ENCODE measurements around the gene STK39.

STK39 gene

GRCh38 chr2:168190590-168191336 lies 56.6 kb downstream of the STK39 start:
- Histone ChIP-seq H2BK12ac (ENCODE audit: low read length) (no peak overlapping the region), H3K79me2 (ENCODE audit: control insufficient read depth, insufficient read depth, low read length, poor library complexity) (no peaks in the 10 kb centered on the region), H3K23ac (ENCODE audit: low read length) (no peak overlapping the region), H3K4me3 (ENCODE audit: low read depth, low read length) (no peak overlapping the region), H3K36me3 (ENCODE audit: control insufficient read depth in 1 of 2, insufficient read depth in 2 of 2, low read length in 2 of 2) (no peaks in the 10 kb centered on the region), H3K4me2 (ENCODE audit: low read length) (no peak overlapping the region), H3K27ac (ENCODE audit: low read depth, low read length) (no peak overlapping the region), H2AK5ac (ENCODE audit: low read length) (no peak overlapping the region), H3K4ac (ENCODE audit: low read depth, low read length) (no peak overlapping the region), H3K9ac (ENCODE audit: low read length) (no peak overlapping the region), H2BK5ac (ENCODE audit: low read depth, low read length, poor library complexity) (no peak overlapping the region), H4K8ac (ENCODE audit: low read depth, low read length) (no peak overlapping the region), H4K91ac (ENCODE audit: low read depth, low read length) (no peak overlapping the region), H3K4me1 (ENCODE audit: control insufficient read depth in 1 of 2, insufficient read depth in 2 of 2, low read length in 2 of 2) (peaks cover 0 to 3% of the 10 kb centered on the region in 2 experiments), H3K9me3 (ENCODE audit: insufficient read depth, low read depth, low read length) (no peaks in the 10 kb centered on the region), H2BK120ac (ENCODE audit: insufficient read depth, low read length, poor library complexity) (no peak overlapping the region), H3K18ac (ENCODE audit: low read length) (no peak overlapping the region), H3K14ac (ENCODE audit: low read length) (no peak overlapping the region), H3K27me3 (ENCODE audit: insufficient read depth, low read length) (no peaks in the 10 kb centered on the region), H2AFZ (ENCODE audit: insufficient read depth, low read length, poor library complexity) (no peak overlapping the region), H4K12ac (ENCODE audit: low read depth, low read length) (no peak overlapping the region), H3K79me1 (ENCODE audit: low read length) (no peaks in the 10 kb centered on the region)
- whole genome bisulfite sequencing (ENCODE audit: extremely low coverage, insufficient coverage, insufficient read length), result no CpG with 5 or more reads among the region's 7 CpGs
- no peak for DNase-seq

DNA sequence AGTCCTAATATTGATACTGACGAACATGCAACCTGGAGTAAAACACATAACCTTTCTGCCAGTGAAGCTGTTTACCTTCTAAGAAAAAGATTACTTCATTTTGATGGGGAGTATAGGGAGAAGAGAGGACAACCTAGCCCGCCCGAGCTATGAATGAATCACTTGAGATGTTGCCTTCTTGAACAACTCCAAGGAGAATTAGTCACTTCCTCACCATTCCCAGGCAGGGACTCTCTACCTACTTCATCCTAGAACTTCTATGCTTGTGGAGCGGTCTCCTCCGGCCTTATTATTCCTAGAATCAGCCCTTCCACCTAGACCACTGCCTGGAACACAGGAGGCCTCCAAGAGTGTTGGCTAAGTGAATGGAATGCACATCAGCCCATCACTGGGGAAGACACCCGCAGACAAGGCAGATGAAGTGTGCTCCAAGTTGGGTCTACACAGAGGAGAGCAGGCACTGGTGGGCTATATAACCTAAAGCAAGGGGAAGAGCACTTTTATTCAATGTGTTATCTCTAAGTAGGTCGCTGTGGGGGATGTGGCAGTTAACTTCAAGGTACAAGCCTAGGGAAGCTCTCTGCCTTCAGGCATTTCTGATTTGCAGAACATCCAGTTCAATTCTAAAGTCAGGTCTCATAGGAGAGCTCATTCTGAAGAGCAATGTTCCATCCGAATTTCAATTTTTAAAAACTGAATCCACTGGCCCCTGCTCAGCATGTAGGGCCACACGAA lies 57.4 kb downstream of the STK39 start:
- Histone ChIP-seq H3K9ac (ENCODE audit: low read length) (no peak overlapping the region), H3K4ac (ENCODE audit: low read depth, low read length) (no peak overlapping the region), H3K79me1 (ENCODE audit: low read length) (no peaks in the 10 kb centered on the region), H3K36me3 (ENCODE audit: control insufficient read depth in 1 of 2, insufficient read depth in 2 of 2, low read length in 2 of 2) (no peaks in the 10 kb centered on the region), H3K9me3 (ENCODE audit: insufficient read depth, low read depth, low read length) (no peaks in the 10 kb centered on the region), H3K27ac (ENCODE audit: low read depth, low read length) (no peak overlapping the region), H2BK12ac (ENCODE audit: low read length) (no peak overlapping the region), H4K12ac (ENCODE audit: low read depth, low read length) (no peak overlapping the region), H3K4me3 (ENCODE audit: low read depth, low read length) (no peak overlapping the region), H3K18ac (ENCODE audit: low read length) (no peak overlapping the region), H3K14ac (ENCODE audit: low read length) (no peak overlapping the region), H2AFZ (ENCODE audit: insufficient read depth, low read length, poor library complexity) (no peak overlapping the region), H4K91ac (ENCODE audit: low read depth, low read length) (no peak overlapping the region), H2BK5ac (ENCODE audit: low read depth, low read length, poor library complexity) (no peak overlapping the region), H3K4me2 (ENCODE audit: low read length) (no peak overlapping the region), H2AK5ac (ENCODE audit: low read length) (no peak overlapping the region), H4K8ac (ENCODE audit: low read depth, low read length) (no peak overlapping the region), H3K23ac (ENCODE audit: low read length) (no peak overlapping the region), H3K79me2 (ENCODE audit: control insufficient read depth, insufficient read depth, low read length, poor library complexity) (no peaks in the 10 kb centered on the region), H3K27me3 (ENCODE audit: insufficient read depth, low read length) (no peaks in the 10 kb centered on the region), H2BK120ac (ENCODE audit: insufficient read depth, low read length, poor library complexity) (no peak overlapping the region), H3K4me1 (ENCODE audit: control insufficient read depth in 1 of 2, insufficient read depth in 2 of 2, low read length in 2 of 2) (peaks cover 0 to 3% of the 10 kb centered on the region in 2 experiments)
- WGBS (ENCODE audit: extremely low coverage, insufficient coverage, insufficient read length), result no CpG with 5 or more reads among the region's 9 CpGs
- DNase-seq, result no peak

DNA sequence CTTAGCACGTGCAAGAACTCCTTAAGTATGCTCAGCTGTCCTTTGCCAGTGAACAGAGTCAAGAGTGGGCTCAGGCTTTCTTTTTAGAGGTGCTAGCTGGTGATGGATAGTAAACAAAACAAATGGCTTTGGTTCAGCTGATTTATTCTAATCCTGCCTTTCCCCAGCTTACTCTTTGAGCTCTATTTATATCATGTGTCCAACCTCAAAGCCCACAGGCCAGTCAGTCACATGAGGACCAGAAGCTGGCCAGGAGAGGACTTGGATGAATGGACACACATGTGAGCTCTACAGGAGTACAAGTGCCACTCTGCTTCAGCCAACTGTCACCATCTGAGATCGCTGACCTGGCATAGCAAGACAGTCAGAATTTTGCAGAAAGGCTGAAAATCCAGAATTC lies 59.4 kb downstream of the STK39 start:
- H3K4ac ChIP-seq (ENCODE audit: low read depth, low read length), result no peak overlapping the region
- no peak overlapping the region for H3K18ac ChIP-seq (ENCODE audit: low read length)
- no CpG with 5 or more reads among the region's 2 CpGs for WGBS (ENCODE audit: extremely low coverage, insufficient coverage, insufficient read length)
- H3K4me2 ChIP-seq (ENCODE audit: low read length), result no peak overlapping the region
- no peak for DNase-seq
- no peaks in the 10 kb centered on the region for H3K36me3 ChIP-seq (ENCODE audit: control insufficient read depth in 1 of 2, insufficient read depth in 2 of 2, low read length in 2 of 2)
- H4K12ac ChIP-seq (ENCODE audit: low read depth, low read length), result no peak overlapping the region
- no peaks in the 10 kb centered on the region for H3K27me3 ChIP-seq (ENCODE audit: insufficient read depth, low read length)
- H3K79me1 ChIP-seq (ENCODE audit: low read length), result no peaks in the 10 kb centered on the region
- H2BK5ac ChIP-seq (ENCODE audit: low read depth, low read length, poor library complexity), result no peak overlapping the region
- H2AFZ ChIP-seq (ENCODE audit: insufficient read depth, low read length, poor library complexity), result no peak overlapping the region
- no peak overlapping the region for H4K8ac ChIP-seq (ENCODE audit: low read depth, low read length)
- H3K79me2 ChIP-seq (ENCODE audit: control insufficient read depth, insufficient read depth, low read length, poor library complexity), result no peaks in the 10 kb centered on the region
- no peak overlapping the region for H3K27ac ChIP-seq (ENCODE audit: low read depth, low read length)
- H3K4me3 ChIP-seq (ENCODE audit: low read depth, low read length), result no peak overlapping the region
- no peaks in the 10 kb centered on the region for H3K9me3 ChIP-seq (ENCODE audit: insufficient read depth, low read depth, low read length)
- no peak overlapping the region for H3K23ac ChIP-seq (ENCODE audit: low read length)
- no peak overlapping the region for H2BK12ac ChIP-seq (ENCODE audit: low read length)
- H3K14ac ChIP-seq (ENCODE audit: low read length), result no peak overlapping the region
- H3K4me1 ChIP-seq (ENCODE audit: control insufficient read depth in 1 of 2, insufficient read depth in 2 of 2, low read length in 2 of 2), result peaks cover 0 to 3% of the 10 kb centered on the region in 2 experiments
- H2AK5ac ChIP-seq (ENCODE audit: low read length), result no peak overlapping the region
- H2BK120ac ChIP-seq (ENCODE audit: insufficient read depth, low read length, poor library complexity), result no peak overlapping the region
- no peak overlapping the region for H3K9ac ChIP-seq (ENCODE audit: low read length)
- H4K91ac ChIP-seq (ENCODE audit: low read depth, low read length), result no peak overlapping the region

GRCh38 chr2:168186452-168186851 lies 60.9 kb downstream of the STK39 start:
- H3K4ac ChIP-seq (ENCODE audit: low read depth, low read length), result no peak overlapping the region
- peaks cover 0 to 3% of the 10 kb centered on the region in 2 experiments for H3K4me1 ChIP-seq (ENCODE audit: control insufficient read depth in 1 of 2, insufficient read depth in 2 of 2, low read length in 2 of 2)
- H3K79me1 ChIP-seq (ENCODE audit: low read length), result no peaks in the 10 kb centered on the region
- no peak overlapping the region for H3K18ac ChIP-seq (ENCODE audit: low read length)
- no peak overlapping the region for H2BK5ac ChIP-seq (ENCODE audit: low read depth, low read length, poor library complexity)
- H3K79me2 ChIP-seq (ENCODE audit: control insufficient read depth, insufficient read depth, low read length, poor library complexity), result no peaks in the 10 kb centered on the region
- no peak for DNase-seq
- H3K27ac ChIP-seq (ENCODE audit: low read depth, low read length), result no peak overlapping the region
- no peaks in the 10 kb centered on the region for H3K9me3 ChIP-seq (ENCODE audit: insufficient read depth, low read depth, low read length)
- H2BK12ac ChIP-seq (ENCODE audit: low read length), result no peak overlapping the region
- no peak overlapping the region for H3K14ac ChIP-seq (ENCODE audit: low read length)
- H4K8ac ChIP-seq (ENCODE audit: low read depth, low read length), result no peak overlapping the region
- H2AFZ ChIP-seq (ENCODE audit: insufficient read depth, low read length, poor library complexity), result no peak overlapping the region
- H3K4me3 ChIP-seq (ENCODE audit: low read depth, low read length), result no peak overlapping the region
- H3K9ac ChIP-seq (ENCODE audit: low read length), result no peak overlapping the region
- no peaks in the 10 kb centered on the region for H3K27me3 ChIP-seq (ENCODE audit: insufficient read depth, low read length)
- H4K91ac ChIP-seq (ENCODE audit: low read depth, low read length), result no peak overlapping the region
- H2BK120ac ChIP-seq (ENCODE audit: insufficient read depth, low read length, poor library complexity), result no peak overlapping the region
- no peak overlapping the region for H4K12ac ChIP-seq (ENCODE audit: low read depth, low read length)
- H3K23ac ChIP-seq (ENCODE audit: low read length), result no peak overlapping the region
- H2AK5ac ChIP-seq (ENCODE audit: low read length), result no peak overlapping the region
- no CpG with 5 or more reads among the region's 2 CpGs for WGBS (ENCODE audit: extremely low coverage, insufficient coverage, insufficient read length)
- no peaks in the 10 kb centered on the region for H3K36me3 ChIP-seq (ENCODE audit: control insufficient read depth in 1 of 2, insufficient read depth in 2 of 2, low read length in 2 of 2)
- no peak overlapping the region for H3K4me2 ChIP-seq (ENCODE audit: low read length)

Measured in trophoblast cell (in vitro differentiated cells and primary cell).